ENCODE data around the gene STX17.

STX17 gene

DNA sequence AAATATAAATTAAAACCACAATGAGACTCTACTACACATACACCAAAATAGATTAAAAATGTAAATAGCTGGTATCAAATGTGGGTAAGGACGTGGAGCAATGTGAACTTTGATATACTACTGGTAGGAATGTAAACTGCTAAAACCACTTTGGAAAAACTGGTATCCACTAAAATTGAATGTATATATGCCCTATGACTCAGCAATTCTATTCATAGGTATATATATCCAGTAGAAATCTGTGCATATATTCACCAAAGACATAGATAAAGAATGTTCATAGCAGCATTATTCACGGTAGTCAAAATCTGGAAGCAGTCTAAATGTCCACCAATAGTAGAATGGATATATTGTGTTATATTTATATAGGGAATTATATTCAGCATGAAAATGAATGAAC, 107.1 kb downstream of the STX17 start:
- in situ Hi-C loops (cut with HindIII; ENCODE audit: low pct_ligation_motif_present, low pct_unique_long_range_greater_than_20kb, low sequenced_read_pairs), result no loop called here
- DNase-seq, result no peak

DNA sequence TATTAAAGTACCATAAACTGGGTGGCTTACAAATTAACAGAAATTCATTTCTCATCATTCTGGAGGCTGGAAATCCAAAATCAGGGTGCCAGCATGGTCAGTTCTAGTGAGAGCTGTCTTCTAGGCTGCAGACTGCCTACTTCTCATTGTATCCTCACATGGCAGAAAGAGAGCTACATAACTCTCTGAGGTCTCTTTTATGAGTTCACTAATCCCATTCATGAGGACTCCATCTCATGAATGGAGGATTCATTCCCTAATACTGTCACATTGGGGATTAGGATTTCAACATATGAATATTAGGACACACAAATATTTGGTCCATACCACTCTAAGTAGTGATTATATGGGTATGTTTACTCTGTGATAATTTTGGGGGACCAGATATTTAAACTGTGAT, 108.4 kb downstream of the STX17 start:
- DNase-seq, result no peak
- in situ Hi-C loops (cut with HindIII; ENCODE audit: low pct_ligation_motif_present, low pct_unique_long_range_greater_than_20kb, low sequenced_read_pairs), result no loop called here

DNA sequence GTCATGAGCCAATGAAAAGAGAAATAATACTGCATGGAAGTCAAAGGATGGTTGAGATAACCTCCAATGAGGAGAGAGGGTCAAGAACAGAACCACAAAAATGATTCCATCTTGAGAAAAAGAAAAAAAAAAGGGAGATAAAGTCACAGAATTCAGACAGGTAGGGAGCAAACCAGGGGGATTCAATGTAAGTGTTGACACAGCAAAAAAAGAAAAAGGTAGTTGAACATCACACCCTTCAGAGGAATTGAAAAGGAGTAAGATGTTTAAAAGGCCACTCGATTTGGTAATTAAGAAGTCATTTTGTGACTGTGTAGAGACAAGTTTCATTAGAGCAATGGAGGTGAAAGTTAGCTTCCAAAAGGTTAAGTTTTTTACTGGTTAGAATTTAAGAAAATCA, 113.1 kb downstream of the STX17 start:
- in situ Hi-C loops (cut with HindIII; ENCODE audit: low pct_ligation_motif_present, low pct_unique_long_range_greater_than_20kb, low sequenced_read_pairs), result no loop called here

More for the DNA sequence above, 113.1 kb downstream of the STX17 start:
- DNase-seq, result no peak
